ENCODE data around the gene ATXN7L2.
"Not testable (repeated sequence)": the region's sequence is repeated elsewhere in the genome, so short reads cannot be mapped to it uniquely, and the experiment has no call there.

The ATXN7L2 gene, protein sequence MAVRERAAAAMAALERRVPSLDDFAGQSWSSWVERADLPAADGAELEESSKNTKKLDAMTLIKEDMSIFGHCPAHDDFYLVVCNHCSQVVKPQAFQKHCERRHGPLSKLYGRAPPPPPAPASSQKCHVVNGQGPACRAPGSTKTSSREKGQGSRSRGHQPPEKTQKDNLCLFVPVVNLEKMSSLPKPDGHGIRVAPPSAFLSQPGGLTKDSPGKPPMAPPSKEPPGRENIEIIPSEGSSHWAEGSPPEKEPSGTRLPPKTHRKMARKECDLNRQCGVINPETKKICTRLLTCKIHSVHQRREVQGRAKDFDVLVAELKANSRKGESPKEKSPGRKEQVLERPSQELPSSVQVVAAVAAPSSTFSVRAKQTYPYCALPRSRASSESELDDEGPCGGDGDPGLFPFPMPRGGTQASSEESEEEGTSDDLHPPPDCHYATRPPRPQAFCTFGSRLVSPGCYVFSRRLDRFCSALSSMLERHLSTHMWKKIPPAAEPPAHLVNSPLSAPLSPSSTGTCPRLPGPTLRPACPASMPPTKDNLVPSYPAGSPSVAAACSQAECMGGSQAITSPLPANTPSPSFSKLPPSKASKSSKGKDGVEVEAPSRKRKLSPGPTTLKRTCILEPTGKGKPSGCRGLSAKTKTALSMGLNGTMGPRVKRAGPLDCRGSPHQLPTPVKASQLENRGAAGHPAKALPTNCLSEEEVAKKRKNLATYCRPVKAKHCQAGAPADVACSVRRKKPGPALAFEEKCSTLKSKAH

DNA sequence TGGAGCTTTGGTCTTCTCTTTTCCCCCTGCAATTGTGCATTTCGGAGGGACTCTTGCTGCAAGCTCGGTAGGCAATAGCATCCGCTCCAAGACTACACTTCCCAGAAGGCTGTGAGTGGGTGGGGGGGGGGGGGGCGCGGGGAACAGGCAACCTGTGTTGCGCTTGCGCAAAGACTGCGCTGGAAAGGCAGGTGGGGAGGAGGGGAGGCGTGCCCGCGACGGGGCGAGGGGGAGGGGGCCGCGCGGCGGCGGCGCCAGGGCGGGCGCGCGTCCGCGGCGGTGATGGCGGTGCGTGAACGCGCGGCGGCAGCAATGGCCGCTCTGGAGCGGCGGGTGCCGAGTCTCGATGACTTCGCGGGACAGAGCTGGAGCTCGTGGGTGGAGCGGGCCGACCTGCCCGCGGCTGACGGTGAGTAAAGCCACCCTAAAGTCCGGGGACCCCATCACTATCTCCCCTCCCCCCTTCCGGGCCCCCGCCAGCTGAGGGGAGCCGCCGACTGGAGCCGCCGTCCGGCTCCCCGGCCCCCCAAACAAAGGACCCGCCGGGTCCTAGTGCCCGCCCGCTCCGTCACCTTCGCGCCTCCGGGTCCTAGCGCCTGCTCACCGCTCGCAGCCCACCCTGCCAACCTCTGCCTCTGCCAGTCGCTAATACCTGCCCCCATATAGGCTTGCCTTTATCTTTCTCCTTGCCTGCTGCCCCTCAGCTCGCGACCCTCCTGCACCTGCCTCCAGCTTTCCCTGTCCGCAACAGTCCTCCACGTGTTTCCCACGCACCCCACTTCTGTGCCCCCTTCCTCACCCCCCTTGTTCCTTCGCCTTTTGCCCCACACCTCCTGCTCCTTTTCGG lies at the start of gene ATXN7L2:
ATXN7L2 (plus strand) TSS at position 234 of the 847 bp plus-strand sequence; CDS start at position 283, 49 bp downstream.
- DNase-seq (ENCODE audit: low read depth in 2 of 2): peak; percentile 88 to 90

DNA sequence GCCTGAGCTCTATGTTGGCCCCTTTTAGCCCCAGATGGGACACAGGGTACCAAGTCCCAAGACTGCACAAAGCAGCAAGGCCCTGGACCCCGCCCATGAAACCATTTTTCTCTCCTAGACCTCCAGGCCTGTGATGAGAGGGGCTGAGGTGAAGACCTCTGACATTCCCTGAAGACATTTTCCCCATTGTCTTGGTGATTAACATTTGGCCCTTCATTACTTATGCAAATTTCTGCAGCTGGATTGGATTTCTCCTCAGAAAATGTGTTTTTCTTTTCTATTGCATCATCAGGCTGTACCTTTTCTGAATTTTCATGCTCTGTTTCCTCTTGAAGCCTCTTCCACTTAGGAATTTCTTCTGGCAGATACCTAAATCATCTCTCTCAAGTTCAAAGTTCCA lies 49.2 kb upstream of the ATXN7L2 start:
- DNase-seq (ENCODE audit: low read depth in 2 of 2): no peak

DNA sequence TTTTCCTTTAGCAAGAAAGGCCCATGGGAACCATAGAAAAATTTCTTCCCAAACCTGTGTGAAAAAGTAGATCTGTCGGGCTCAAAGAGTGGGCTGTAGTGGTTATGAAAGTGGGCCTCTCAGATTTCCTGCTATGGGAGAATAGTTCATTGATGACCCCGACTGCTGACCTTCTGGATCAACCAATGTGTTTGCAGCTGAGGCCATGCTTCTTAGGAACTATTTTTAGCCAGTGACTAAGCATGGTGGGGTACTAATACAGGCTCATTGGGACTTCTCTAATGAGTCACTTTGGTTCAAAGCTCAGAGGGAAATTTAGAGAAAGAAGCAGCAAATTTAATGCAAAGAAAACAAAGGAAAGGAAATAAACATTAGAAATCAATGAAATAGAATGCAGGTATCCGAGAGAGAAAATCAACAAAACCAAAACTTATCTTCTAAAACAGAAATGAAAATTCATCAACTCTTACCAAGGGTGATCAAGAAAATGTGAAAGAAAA lies 44.9 kb upstream of the ATXN7L2 start:
- DNase-seq (ENCODE audit: low read depth in 2 of 2): no peak

DNA sequence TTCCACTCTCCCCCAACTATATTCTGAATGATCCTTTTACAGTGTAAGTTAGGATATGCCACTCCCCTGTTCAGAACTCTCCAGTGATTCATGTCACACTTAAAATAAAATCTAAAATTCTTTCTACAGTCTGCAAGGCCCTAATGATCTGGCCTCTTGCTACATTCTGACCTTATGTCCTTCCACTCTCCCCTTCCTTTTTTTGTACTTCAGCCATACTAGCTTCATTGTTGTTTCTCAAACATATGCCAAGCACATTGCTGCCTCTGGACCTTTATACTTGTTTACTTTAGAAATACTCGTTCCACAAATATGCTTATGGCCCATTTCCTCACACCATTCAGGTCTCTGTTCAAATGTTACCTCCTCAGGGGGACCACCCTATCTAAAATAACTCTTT lies 42.6 kb upstream of the ATXN7L2 start:
- DNase-seq (ENCODE audit: low read depth in 2 of 2): no peak

DNA sequence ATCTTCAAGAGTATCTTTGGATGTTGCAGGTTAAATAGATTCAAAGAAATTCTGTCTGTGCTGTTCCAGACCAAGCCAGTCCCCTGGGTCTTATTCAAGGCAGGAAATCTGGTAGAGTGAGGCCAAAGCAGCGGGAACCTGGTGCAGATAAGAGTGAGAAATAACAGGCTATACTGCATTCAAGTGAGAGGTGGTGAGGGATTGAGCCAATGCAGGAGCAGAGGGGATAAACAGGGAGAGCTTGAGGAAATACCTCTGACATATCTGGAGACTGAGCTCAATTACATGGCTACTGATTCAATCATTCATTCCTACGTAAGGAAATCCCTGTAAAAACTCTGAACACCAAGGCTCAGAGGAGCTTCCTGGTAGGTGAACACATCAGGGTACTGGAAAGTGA lies 40.2 kb upstream of the ATXN7L2 start:
- no peak for DNase-seq (ENCODE audit: low read depth in 2 of 2)

DNA sequence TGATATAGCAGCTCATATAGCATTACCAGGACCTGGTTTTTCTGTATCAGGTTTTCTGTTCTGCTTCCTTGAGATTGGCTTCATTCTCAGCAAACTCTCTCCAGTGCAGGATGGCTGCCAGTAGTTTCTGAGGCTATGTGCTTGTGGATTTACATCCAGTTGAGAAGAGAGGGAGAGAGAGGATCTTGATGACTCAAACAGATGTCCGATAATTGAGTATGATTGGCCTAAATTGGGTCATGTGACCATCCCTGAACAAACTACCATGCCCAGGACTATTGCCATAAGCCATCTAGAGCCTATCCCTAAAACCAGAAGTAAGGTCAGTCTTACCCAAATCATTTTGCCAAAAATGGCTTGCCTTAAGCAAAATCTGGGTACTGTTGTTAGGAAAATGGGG lies 39.4 kb upstream of the ATXN7L2 start:
- DNase-seq (ENCODE audit: low read depth in 2 of 2): no peak

DNA sequence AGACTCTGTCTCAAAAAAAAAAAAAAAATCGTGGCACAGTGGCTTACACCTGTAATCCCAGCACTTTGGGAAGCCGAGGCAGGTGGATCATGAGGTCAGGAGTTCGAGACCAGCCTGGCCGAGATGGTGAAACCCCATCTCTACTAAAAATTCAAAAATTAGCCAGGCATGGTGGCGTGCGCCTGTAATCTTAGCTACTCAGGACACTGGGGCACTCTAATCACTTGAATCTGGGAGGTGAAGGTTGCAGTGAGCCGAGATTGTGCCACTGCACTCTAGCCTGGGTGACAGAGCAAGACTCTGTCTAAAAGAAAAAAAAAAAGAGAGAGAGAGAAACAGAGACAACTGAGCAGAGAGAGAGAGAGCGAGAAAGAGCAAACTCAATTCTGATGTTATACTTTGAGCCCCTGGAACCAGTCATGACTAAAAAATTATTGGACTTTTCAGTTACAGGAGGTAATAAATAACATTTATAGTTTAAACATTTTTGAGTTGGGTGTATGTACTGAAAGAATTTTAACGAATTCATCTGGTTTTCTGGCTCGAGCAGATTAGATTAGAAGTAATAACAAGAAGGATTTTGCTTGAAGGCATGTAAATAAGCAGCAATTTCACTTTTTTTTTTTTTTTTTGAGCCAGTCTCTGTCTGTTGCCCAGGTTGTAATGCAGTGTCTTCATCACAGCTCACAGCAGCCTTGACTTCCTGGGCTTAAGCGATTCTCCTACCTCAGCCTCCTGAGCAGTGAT lies 37.6 kb upstream of the ATXN7L2 start:
- not testable (repeated sequence) for DNase-seq (ENCODE audit: low read depth in 2 of 2)

DNA sequence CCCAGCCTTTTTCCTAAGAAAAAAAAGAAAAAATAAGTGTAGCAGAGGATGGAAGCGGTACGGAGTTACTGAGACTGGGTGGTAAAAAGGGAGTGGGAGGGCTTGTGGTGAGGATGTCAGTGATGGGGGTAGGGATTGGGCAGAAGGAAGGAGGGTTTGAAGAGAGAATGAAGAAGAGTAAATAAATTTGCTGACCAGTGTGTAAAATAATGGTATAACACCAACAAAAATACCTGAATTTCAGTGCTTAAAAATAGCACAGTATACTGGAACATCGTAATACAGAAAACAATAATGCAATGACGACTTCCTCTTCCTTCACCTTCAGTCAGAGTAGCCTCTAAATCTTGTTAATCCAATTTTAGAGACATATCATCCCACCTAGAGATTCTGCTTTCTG lies 36.2 kb upstream of the ATXN7L2 start:
- DNase-seq (ENCODE audit: low read depth in 2 of 2): no peak

DNA sequence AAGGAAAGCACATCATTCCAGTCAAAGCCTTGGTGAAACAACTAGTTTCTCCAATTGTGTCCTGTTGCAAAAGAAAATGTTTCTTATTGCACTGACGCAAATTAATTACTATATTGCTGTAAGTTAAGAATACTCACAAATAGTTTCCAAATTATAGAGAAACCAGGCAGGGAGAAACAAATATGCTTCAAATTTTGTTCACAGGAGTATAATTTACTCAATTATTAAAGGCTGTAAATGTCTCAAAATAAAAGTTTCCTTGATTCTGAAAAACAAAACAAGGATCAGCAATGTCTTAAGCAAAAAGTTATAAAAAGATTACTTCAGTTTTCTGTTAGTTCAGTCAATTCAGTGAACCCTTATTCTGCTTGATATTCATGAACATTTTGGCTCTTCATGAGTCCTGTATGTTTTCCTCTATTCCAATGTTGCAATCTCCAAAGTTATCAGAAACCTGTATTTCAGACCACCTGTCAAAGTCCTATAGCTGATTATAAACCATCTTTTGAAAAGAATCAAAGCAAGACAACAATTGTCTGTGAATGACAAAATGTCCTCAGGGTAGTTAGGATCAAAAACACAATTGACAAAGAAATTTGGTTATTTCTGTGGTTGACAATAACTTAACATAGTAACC lies 29.1 kb upstream of the ATXN7L2 start:
- DNase-seq (ENCODE audit: low read depth in 2 of 2): no peak

DNA sequence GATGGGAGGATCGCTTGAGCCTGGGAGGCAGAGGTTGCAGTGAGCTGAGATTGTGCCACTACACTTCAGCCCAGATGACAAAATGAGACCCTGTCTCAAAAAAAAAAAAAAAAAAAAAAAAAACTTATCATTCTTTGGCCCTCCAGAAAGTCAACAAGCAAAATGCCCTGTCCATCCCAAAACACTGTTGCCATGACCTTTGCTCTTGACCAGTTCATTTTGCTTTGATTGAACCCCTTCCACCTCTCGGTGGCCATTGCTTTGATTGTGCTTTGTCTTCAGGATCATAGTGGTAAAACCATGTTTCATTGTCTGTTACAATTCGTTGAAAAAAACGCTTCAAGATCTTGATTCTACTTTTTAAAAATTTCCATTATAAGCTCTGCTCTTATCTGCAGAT lies 25.9 kb upstream of the ATXN7L2 start:
- no peak for DNase-seq (ENCODE audit: low read depth in 2 of 2)

DNA sequence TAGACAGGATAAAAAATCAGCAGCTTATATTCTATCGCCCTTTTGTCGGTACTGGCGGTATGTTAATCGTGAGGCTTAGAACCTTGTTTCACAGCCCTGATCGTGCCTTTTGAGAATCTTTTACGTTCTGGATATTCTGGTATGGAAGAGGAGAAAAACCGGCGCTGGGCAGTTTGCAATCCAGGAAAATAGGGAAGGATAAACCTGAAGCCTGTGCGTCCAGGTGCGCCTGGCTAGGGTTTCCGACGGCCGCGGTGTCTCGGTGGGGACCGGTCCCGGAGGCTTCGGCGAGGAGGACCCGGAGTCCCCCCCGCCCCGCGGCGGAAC lies 17.6 kb upstream of the ATXN7L2 start:
- no peak for DNase-seq (ENCODE audit: low read depth in 2 of 2)

DNA sequence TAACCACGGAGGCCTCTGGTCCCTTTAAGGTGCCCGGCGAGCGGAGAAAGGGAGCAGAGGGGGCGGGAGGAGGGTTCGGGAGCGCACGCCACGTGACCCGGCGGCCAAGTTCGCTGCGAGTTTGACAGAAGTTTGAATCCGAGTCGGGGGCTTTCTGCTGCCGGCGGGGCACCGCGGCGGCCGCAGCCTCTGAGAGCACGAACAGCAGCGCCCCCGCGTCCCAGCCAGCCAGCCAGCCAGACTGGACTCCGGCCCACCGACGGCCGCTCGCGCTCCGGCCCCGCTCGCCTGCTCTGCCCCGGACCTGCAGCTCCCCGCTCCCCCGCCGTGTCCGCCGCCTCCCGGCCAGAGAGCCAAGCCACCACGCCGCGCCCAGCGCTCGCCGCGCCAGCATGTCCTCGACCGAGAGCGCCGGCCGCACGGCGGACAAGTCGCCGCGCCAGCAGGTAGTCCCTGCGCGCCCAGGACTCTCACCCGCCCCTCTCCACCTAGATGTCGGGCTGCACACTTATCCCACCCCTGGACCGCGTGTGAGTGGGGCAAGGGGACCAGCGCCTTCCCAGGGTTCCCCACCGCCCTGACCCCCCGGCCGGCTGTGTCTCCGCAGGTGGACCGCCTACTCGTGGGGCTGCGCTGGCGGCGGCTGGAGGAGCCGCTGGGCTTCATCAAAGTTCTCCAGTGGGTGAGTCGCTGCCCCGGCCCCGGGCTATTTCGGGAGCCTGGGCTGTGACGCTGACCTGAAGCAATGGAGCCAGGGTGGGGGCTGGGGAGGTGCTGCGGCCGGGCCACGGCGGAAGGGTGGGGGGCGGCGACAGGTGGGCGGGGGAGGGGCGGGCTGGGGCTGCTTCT lies 17.0 kb upstream of the ATXN7L2 start, which contains the start of gene SYPL2:
SYPL2 (plus strand) TSS at position 95 of the 849 bp plus-strand sequence; CDS start at position 393, 298 bp downstream.
- no peak for DNase-seq (ENCODE audit: low read depth in 2 of 2)

DNA sequence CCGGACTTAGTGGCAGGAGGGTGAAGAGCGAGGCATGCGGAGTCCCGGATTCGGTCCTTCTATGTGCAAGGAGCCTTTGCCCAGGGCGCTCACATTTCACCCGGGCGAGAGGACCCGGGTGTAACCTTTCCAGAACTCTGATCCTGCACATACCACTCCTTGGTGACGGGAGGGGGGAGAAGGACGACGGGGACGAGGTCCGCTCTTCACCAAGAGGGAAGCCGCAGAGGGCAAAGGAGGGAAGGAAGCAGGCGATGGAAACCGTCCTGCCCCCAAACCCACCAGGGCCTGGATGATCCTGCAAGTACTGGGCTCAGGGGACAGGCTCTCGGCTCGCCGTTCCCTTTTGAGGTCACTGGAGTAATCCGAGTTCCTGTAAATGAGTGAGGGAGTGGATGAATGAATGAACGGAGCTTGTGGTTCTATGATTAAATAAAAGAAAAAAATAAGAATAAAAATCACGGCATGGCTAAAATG lies 16.4 kb upstream of the ATXN7L2 start:
- DNase-seq (ENCODE audit: low read depth in 2 of 2): no peak

DNA sequence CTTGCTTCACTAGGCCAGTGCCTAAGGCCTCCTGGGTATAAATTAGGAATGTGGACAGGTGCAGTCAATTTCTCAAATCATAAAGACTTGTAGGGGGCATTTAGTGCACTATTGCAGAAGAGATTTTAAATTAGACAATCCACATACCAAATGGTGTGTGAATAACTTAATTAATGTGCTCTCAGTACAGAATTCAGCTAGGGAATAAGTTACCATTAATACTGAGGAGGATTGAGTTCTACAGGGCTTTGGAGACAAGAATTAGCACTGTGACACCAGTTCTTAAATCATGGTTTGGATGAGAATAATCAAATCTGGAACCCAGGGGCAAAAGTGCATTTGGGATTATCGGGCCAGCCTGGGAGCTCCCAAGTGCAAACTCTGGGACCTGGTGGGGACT lies 15.6 kb upstream of the ATXN7L2 start:
- no peak for DNase-seq (ENCODE audit: low read depth in 2 of 2)

DNA sequence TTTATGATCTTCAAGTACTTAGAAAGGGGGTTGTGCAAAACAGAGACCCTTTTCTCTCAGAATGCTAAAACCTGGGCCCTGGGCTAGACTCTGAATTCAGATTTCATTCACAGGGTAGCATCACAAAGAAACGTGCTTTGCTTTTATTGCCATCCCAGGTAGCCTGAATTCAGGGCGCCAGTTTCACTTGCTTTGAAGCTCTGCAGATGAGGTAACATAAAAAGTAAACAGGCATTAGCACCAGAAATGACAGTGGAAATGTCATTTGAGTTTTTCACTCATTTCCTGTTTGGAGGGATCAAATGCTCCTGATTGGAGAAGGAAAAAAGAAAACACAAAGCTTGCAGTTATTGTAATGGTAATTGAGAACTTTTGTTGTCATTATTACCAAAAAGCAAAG lies 14.8 kb upstream of the ATXN7L2 start:
- DNase-seq (ENCODE audit: low read depth in 2 of 2): no peak

DNA sequence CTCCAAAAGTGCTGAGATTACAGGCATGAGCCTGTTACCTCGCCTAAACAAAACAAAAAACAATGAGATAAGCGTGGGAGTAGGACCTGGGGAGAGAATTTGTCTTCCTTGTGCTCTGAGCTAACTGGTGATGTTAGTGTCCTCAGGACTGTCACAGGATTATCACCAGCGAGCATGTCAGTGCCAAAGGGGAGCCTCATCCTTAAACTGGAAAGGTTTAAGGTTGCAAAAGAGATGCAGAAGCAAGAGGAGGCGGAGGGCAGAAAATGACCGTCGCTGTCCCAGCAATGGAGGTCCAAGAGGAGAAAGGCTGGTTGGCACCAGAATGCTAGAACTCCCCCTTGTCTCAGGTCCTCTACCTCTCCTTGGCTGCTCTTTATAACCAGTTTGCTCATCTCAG lies 13.5 kb upstream of the ATXN7L2 start:
- DNase-seq (ENCODE audit: low read depth in 2 of 2): no peak

DNA sequence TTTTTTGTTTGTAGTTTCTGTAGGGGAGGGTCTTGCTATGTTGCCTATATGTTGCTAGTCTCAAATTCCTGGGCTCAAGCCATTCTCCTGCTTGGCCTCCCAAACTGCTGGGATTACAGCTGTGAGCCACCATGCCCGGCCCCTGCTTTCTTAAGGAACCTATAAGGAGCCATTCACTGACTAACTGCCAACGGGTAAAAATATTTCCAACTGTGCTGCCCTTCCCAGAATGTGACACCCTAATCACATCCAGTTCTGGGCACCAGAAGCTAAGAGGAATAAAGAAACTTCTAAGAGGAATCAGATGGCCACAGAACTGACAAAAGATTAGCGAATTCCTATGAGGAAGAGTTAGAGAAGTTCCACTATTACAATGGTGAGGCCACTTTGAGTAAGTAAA lies 10.9 kb upstream of the ATXN7L2 start:
- no peak for DNase-seq (ENCODE audit: low read depth in 2 of 2)

DNA sequence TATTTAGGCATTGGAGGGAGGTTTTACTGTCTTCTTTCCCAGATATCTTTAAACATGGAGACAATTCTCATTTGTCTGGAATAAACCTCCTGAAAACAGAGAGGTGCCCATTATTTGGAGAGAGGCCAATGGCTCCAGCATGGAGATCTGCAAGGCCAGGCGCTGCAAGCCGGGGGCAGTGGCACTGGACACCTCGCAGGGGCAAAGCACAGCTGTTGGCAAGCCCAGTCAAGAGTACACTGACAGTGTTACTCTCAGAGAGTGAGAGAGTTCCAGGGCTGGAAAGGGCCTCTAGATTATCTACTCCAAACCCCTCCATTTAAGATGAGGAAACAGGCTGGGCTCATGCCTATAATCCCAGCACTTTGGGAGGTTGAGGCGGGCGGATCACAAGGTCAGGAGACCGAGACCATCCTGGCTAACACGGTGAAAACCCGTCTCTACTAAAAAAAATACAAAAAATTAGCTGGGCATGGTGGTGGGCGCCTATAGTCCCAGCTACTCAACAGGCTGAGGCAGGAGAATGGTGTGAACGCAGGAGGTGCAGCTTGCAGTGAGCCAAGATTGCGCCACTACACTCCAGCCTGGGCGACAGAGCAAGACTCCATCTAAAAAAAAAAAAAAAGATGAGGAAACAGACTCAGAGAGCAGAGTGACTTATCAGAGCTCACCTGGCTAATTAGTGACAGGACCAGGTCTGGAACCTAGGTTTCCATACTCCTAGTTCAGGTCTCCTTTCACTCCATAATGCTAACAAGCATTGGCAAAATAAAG lies 10.2 kb upstream of the ATXN7L2 start:
- DNase-seq (ENCODE audit: low read depth in 2 of 2): not testable (repeated sequence)

DNA sequence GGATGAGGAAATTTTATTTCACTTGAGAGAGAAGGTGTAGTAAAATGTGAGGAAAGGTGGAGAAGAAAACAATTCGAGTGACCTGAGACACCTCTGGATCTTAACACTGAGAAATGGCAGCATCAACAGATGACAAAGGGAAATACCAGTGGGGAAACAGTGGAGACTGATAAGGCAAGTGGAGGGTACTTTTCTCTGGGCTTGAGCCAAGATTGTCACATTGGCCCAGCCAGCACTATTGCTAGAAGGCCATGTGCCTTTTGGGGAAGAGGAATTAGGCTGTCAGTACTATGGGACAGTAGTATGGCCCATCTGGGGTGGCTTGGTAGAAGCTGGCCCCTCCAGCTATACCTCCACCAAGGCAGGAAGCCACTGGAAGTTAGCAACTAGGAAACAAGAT lies 9.0 kb upstream of the ATXN7L2 start:
- DNase-seq (ENCODE audit: low read depth in 2 of 2): no peak
